Mucosa of descending colon (tissue), 3 donors: ENCODE data around the gene LETMD1. TPM values are rescaled to one million over a fixed set of nuclear protein-coding genes. Genes with fewer than 3 reads are reported as not detected.
A peak's percentile ranks its signal among the peaks of the same experiment; 100 is the strongest.

Experiments used
- ATAC-seq: fragments of 200-7000 bp; cut with Tn5 transposase; one replicate; pipeline ENCODE4 v1.9.1; 2020; ENCODE audit warnings: mild to moderate bottlenecking, moderate library complexity
- DNase-seq, 3 donors: peaks; one replicate each; pipeline ENCODE4 v3.0.0-alpha.2; 2020
- H3K36me3 ChIP-seq: fragments of 200-600 bp; one replicate; pipeline ENCODE4 v1.8.0; 2021; ENCODE audit warnings: low read depth, mild to moderate bottlenecking
- H3K4me1 ChIP-seq: fragments of 200-600 bp; one replicate; pipeline ENCODE4 v1.8.0; 2021; ENCODE audit warnings: low read depth, mild to moderate bottlenecking
- H3K4me3 ChIP-seq: fragments of 200-600 bp; one replicate; pipeline ENCODE4 v1.8.0; 2021; ENCODE audit warnings: mild to moderate bottlenecking
- H3K9me3 ChIP-seq: fragments of 200-600 bp; one replicate; pipeline ENCODE4 v1.8.0; 2021; ENCODE audit warnings: mild to moderate bottlenecking
- CTCF ChIP-seq: fragments of 200-600 bp; IDR thresholded peaks from one replicate; pipeline ENCODE4 v1.8.0; 2022; ENCODE audit warnings: antibody characterized with exemption, mild to moderate bottlenecking
- intact Hi-C, 2 donors: fragments of 100-400 bp; cut with DNase I in 1 of 2; cut with micrococcal nuclease in 1 of 2; formaldehyde crosslinking; loops; one replicate each; pipeline versions ENCODE4 v1.11.0 to v1.11.1; 2022; cut with DNase I, micrococcal nuclease
- total RNA-seq, 3 donors: library from RNA; stranded (reverse); fragmentation: NEBNext Ultra II Directional in 2 of 3; extraction: Animal tissue kit (Norgen Biotek cat#: 25700) in 2 of 3; gene quantifications; one replicate each; pipeline versions ENCODE4 v1.2.1 to v1.2.4, GENCODE V29; 2021 to 2023
- donor health status: DM: no; HTN: no; CAD: no; lungs with moderate emphysema.
- donor health status: DM: no; HTN: no; CAD: no.
- donor health status: DM: no; HTN: yes; CAD: no.

LETMD1 gene
- total RNA-seq, 3 donors from 2014 or later, result 67.4 to 74.2 (median 72.7) TPM

- no peak for TF ChIP-seq CTCF
- no peak for DNase-seq
- ATAC-seq, result no peak
- peaks cover 3% of the 10 kb centered on the region for H3K4me1 ChIP-seq
- H3K4me3 ChIP-seq, result no peak overlapping the region
- H3K9me3 ChIP-seq, result no peaks in the 10 kb centered on the region
- intact Hi-C loops, result no loop called here
- no peaks in the 10 kb centered on the region for H3K36me3 ChIP-seq
These were observed 43.1 kb upstream of the LETMD1 start for GRCh38 chr12:51005030-51005429.

GRCh38 chr12:51005671-51006070 is 42.5 kb upstream of the LETMD1 start:
- H3K4me1 ChIP-seq, result peaks cover 3% of the 10 kb centered on the region
- intact Hi-C loops, result no loop called here

GRCh38 chr12:51008329-51009055 is 39.6 kb upstream of the LETMD1 start:
- H3K9me3 ChIP-seq, result no peaks in the 10 kb centered on the region
- no peak for ATAC-seq
- H3K4me3 ChIP-seq, result no peak overlapping the region
- intact Hi-C loops, result no loop called here
- no peaks in the 10 kb centered on the region for H3K36me3 ChIP-seq
- TF ChIP-seq CTCF, result no peak
- no peak for DNase-seq
- peaks cover 3% of the 10 kb centered on the region for H3K4me1 ChIP-seq

More at GRCh38 chr12:51005671-51006070, 42.5 kb upstream of the LETMD1 start:
- Histone ChIP-seq H3K9me3 (no peaks in the 10 kb centered on the region), H3K4me3 (no peak overlapping the region), H3K36me3 (no peaks in the 10 kb centered on the region)
- DNase-seq (peak in 1 of 3 donors; percentile 38), ATAC-seq (peak; percentile 51)
- no peak for TF ChIP-seq CTCF

- Histone ChIP-seq H3K9me3 (no peaks in the 10 kb centered on the region), H3K4me3 (no peak overlapping the region), H3K36me3 (no peaks in the 10 kb centered on the region), H3K4me1 (peaks cover 3% of the 10 kb centered on the region)
- ATAC-seq (peak; percentile 75), DNase-seq (peak; percentile 43 to 73 (median 55))
- intact Hi-C loops, result no loop called here
- no peak for TF ChIP-seq CTCF
These were observed 39.1 kb upstream of the LETMD1 start for GRCh38 chr12:51009056-51009440.

GRCh38 chr12:51011955-51012354 is 36.2 kb upstream of the LETMD1 start:
- Histone ChIP-seq H3K9me3 (no peaks in the 10 kb centered on the region), H3K4me1 (no peaks in the 10 kb centered on the region), H3K36me3 (no peaks in the 10 kb centered on the region), H3K4me3 (no peak overlapping the region)
- peak; percentile 38 for ATAC-seq
- intact Hi-C loops, result no loop called here
- TF ChIP-seq CTCF, result no peak
- no peak for DNase-seq
